Glomerular endothelial cell (primary cell): Measurements from ENCODE around the gene ADRA2B. TPM values are rescaled to one million over a fixed set of nuclear protein-coding genes. Genes with fewer than 3 reads are reported as not detected.

Experiments used
- DNase-seq: peaks from one replicate; pipeline ENCODE4 v3.0.0-alpha.2; 2011; ENCODE audit warnings: low read depth, low spot score; ENCODE audit errors: extremely low read depth
- total RNA-seq: library from RNA; depleted of rRNA; stranded (reverse); fragments of >200 nt; gene quantifications from 2 replicates; pipeline ENCODE4 v1.2.3, GENCODE V29; 2015

The ADRA2B gene
- total RNA-seq, 1 donor from 2014 or later, result not detected

- no peak for DNase-seq
Measured at GRCh38 chr2:96106991-96107707, 9.2 kb downstream of the ADRA2B start.

- DNase-seq, result no peak
Measured at GRCh38 chr2:96105994-96106715, 10.2 kb downstream of the ADRA2B start.

DNA sequence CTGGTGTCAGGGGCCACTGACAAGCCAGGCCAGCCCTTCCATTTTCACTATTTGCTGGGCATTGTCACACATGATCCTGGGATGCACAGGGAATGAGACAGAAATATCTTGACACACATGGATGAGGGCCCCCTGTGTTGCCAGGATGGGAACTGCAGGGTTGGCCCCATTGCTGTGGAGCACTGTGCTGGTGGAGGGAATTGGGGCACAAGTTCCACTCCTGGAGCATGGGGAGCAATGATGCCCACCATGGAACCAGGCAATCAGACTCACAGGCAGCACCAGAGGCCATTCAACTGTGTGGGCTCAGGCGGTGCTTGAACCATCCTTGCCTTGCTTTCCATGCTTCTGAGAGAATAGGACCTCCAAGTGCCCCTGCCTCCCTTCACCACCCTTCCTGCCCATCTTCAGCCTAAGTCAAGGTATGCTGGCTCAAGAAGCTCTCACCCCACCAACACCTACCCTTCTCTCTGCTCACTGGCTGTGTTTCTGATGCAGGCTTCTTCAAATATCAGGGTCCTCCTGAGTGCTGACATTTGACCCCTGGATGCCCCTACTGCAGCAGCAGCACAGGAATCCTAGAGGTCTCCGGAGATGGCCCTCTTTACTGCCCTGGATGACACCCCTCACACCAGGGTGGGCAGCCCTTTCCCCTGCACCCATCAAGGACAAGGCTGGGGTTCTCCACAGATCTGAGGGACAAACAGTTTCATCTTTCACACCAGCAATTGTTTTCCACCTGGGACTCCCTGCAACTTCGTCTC lies 11.0 kb downstream of the ADRA2B start:
- no peak for DNase-seq

GRCh38 chr2:96104487-96104861 lies 11.9 kb downstream of the ADRA2B start:
- no peak for DNase-seq

- DNase-seq, result no peak
Measured at GRCh38 chr2:96103761-96104486, 12.4 kb downstream of the ADRA2B start.

DNA sequence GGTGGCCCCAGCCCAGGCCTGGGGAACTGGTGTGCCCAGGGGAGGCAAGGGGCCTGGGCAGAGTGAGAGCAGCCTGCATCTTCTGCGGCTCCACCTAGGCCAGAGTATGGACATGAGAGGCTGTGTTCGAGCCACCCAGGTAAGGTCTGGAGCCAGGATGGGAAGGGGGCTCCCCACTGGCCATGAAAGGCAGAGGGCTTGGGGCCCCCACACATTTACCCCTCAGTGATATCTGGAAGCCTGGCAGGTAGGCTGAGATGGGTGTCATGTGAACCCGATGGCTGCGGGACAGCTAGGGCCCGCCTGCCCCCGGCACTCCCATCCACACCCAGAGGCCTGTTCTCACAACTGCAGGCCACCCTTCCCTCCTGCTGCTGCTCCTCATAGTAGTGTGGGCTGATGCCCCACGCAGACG lies 13.2 kb downstream of the ADRA2B start:
- no peak for DNase-seq

- no peak for DNase-seq
Measured at GRCh38 chr2:96102596-96103186, 13.7 kb downstream of the ADRA2B start.

- no peak for DNase-seq
Measured at GRCh38 chr2:96100893-96101304, 15.5 kb downstream of the ADRA2B start.

GRCh38 chr2:96099861-96100798 lies 16.2 kb downstream of the ADRA2B start:
- DNase-seq, result no peak

- DNase-seq, result no peak
Measured at GRCh38 chr2:96098900-96099590, 17.3 kb downstream of the ADRA2B start.

DNA sequence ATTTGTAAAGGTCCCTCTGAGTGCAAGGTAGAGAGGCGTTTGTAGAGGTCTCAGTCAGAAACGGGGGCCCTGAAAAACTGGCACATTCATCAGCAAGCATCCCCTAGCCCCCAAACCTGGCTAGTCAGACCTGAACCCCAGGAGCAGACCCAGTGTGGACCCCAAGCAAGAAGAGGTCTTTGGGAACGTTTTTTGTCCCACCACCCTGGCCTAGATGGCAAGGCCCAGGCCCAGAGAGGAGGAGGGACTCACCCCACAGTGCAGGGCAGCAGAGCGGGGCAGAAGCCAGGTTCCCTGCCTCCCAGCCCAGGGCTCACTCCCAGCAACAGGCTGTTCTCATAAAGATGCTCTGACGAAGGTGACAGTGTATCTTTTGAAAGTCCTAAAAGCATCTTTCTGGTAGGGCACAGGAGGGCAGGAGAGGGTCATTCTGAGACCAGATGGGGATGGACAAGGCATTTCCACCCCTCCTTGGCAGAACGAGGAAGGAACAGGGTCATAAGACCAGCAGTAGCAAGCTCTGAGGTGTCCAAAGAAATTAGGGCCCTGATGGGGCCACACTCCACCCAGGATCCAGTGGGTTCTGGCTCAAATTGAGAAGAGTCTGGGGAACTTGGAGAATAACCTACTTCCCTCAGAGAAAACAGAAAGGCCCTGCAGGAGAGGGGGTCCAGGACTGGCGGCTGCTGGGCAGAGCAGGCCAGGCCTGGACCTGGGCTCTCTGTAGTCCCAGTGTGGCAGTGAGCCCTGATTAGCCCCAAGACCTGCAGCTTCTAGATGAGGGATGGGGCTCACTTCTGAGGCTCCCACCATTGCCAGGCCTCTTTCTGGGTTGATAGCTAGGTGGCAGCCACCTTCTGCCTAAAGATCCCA lies 18.2 kb downstream of the ADRA2B start:
- DNase-seq, result no peak

- DNase-seq, result no peak
Measured at GRCh38 chr2:96097441-96097840, 18.9 kb downstream of the ADRA2B start.

GRCh38 chr2:96095116-96095636 lies 21.2 kb downstream of the ADRA2B start:
- no peak for DNase-seq

DNA sequence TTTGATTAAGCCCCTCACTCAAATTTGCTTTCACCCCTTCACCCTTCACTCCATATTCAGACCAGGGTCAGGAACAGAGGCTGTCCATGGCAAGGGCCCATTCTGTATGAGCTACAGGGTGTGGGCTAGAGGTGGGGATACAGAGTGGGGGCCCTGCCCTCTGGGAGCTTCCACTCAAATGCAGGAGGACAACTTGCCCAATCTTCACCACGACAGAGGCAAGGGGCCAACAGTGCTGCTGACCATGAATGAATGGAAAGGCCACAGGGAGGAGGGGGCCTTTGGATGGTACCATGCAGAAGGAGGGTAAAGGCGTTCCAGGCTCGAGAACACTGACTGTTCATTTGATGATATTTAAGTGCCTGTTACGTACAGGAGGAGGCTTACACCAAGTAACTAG lies 22.8 kb downstream of the ADRA2B start:
- no peak for DNase-seq

DNA sequence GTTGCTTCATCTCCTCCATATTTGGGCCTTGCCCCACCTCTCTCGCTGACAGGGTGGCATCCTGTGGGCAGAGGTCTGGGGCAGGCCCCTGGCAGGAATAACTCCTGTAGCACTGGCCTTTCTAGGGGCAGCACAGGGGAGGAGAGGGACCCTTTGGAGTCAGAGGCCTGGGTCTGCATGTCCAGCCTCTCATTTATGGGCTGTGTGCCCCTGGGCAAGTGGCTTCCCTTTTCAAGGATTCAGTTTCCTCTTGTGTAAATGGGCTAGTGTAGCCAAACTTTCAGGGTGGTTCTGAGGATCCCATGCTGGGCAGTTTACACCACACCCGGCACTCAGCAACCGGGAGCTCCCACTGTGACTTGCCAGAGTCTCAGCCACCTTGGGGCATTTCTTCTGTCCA lies 23.4 kb downstream of the ADRA2B start:
- no peak for DNase-seq

GRCh38 chr2:96092573-96092877 lies 23.8 kb downstream of the ADRA2B start:
- DNase-seq, result no peak

GRCh38 chr2:96091711-96092572 lies 24.4 kb downstream of the ADRA2B start:
- no peak for DNase-seq
